GM21447 (cell line): ENCODE results near the gene B4GALT6.
A peak's percentile ranks its signal among the peaks of the same experiment; 100 is the strongest.

ENCODE experiments used
- ATAC-seq: cut with Tn5 transposase; IDR thresholded peaks from one replicate; pipeline ENCODE4 v1.9.1; 2021; ENCODE audit not compliant: unreplicated experiment

Gene B4GALT6

DNA sequence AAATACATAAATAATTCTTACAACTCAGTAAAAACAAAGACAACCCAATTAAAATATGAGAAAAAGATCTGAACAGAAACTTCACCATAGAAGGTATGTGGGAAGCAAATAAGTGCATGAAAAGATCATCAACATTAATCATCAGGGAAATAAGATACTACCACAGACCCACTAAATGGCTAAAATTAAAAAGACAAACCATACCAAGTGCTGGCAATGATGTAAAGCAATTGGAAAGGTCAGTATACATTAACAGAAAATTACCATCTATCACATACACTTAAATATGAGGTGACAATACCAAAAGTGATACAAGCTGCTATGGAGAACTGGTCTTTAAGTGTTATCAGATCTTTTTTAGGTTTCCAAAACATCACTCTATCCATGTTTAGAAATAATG, 48.0 kb downstream of the B4GALT6 start:
- ATAC-seq: no peak

DNA sequence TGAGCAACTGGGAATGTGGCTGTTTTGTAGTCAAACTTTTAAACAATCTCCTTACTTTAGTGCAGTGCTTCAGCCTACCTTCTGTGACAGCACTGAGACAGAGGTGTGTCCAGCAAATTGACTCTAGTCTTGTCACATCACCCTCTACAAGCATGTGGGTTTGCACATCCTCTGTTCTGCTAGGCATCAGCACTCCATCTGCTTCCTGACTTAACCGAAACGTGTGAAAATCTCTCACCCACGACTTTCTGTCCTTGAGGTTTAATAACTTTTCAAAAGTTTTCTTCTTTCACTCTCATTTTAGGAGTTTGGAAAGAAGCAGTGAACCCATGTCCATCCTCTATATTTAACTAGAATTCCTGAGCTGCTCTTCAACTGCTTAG, 50.1 kb downstream of the B4GALT6 start:
- ATAC-seq: peak; percentile 96

DNA sequence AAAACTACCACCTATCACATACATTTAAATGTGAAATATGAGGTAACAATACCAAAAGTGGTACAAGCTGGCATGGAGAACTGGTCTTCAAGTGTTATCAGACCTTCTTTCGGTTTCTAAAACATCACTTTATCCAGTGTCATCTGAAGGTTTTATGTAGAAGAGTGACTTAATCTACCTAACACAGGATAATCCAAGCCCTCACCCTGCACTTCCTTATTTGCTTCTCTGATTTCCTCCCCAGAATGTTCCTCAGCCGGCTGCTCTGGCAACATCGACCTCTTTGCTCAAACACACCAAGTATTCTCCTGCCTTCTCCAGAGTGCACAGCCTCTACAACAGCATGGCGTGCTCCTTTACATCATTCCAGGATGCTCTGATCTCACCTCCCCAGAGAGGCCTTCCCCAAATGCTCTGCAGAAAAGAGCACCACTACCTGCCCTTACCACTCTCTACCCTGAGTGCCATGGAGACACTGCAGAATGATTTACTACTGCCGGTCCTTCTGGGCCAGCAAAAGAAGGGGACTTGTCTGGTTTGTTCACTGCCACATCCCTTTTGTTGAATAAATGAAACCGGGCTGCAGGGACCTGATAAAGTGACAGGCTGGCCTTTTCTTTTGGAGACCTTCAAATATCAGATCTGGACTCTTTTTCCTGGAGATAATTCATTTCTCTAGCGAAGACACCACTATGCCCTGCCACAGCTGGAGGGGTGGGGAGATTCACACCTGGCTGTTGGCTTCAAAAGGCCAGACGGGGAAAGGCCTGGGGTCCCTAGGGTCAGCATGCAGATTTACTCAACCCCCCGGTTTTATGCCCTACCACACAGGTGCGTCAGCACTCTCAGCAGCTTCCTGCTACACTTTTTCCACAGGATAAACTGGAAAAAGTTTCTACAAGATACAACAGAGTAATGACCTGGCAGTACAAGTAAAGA, 50.7 kb downstream of the B4GALT6 start:
- ATAC-seq: peak; percentile 35

DNA sequence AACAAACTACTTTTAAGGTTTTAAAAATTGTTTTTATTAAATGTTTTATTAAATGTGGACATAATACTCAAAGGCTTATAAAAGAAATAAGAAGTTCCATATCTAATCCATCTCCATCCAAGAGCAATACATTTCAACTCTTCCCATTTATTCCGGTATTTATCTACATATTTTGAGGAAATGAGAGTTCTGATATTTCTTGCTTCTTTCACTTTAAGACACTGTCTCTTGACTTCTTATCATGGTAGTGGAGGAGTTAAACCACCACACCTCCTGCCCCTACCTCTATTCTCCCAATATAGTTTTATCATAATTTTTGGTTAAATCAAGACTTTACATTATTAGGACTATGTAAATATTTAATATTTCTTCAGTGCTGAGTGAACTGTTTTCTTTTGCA, 52.0 kb downstream of the B4GALT6 start:
- no peak for ATAC-seq

DNA sequence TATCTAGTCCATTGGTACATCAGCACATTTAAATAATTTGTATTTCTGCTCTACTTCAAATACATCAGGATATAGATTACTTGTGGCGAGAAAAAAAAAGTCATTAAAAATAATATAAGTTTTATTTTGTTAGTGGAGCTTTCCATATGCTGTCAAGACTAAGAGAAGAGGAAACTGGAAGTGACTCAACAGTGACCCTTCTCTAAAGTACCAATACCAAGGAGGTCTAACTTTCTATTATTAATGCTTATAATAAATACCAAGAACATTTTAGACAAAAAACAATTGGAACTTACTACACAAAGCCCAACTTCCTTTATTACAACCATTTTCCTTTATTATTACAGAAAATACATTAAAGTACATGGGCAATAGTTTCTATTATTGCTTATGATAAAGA, 52.9 kb downstream of the B4GALT6 start:
- ATAC-seq: no peak

DNA sequence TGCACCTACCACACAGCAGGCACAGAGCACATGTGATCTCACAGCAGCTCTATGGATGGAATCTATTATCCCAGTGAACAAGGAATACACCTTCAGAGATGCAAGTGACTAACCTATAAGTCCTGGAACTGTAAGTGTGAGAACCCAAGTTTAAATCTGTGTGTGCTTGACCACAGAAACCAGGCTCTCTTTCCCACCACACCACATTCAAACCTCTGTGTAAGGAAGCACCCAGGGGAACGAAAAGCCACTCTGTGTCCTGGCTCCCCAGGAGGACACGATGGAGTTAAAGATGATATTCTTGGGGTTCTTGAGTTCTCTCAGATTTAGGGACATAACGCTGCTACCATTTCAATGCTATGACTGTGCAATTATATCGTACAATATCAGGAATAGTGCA, 53.8 kb downstream of the B4GALT6 start:
- ATAC-seq: no peak

DNA sequence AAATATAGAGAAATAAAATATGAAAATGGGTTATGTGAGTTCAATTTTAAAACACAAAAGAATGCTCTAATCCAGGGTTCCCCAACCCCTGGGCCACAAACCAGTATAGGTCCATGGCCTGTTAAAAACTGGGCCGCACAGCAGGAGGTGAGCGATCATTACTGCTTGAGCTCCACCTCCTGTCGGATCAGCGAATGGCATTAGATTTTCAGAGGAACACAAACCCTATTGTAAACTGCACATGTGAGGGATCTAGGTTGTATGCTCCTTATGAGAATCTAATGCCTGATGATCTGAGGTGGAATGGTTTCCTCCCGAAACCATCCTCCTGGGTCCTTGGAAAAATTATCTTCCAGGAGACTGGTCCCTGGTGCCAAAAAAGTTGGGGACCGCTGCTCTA, 58.0 kb downstream of the B4GALT6 start:
- no peak for ATAC-seq

DNA sequence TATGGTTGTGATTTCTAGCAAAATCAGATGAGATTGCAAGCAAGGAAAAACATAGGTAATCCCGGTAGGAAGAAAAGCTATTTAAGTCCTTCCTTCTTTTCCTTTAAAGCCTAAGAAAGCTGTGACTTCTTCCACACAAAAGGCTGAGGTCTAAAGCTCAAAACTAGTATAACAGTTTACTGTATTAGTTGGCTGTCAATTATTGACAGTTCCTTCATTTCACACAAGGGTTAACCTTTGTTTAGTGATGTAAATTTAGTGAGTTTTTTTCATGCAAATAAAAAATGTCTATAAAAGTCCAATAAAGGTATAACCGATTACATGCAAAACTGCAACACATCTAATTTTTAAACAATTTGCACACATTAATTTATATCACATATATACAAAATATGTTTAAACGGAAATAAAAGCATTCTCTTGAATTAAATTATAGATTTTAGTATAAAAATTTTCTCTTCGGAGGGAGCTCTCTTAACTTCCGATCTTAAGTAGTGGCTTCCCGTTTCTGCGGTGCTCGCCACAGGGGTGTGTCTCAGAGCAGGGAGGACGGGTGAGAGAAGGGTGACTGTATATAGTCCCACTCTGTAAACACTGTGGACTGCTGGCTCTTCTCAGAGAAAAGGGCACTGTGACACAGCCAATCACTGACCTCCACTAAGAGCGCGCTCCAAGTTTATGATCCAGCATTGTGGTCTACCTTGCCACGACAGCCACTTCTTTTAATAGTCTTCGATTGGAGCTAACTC, 59.3 kb downstream of the B4GALT6 start:
- ATAC-seq: no peak

DNA sequence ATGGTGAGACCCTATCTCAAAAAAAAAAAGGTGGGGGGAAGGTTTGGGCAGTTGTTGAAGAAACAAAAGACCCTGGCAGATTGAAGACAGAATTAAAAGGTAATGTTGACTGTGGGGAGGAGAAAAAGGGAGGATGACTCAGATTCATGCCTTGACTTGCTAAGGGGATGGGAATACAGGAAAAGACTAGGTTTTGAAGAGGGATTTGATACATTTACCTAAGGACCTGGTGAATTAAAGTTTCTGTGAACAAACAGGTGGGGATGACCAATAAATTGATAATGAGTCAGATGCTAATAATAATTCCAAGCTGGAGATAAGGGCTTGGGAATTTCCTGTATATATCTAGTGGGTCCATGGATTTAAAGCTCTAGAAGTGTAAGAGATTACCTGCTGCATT, 65.1 kb downstream of the B4GALT6 start:
- no peak for ATAC-seq

DNA sequence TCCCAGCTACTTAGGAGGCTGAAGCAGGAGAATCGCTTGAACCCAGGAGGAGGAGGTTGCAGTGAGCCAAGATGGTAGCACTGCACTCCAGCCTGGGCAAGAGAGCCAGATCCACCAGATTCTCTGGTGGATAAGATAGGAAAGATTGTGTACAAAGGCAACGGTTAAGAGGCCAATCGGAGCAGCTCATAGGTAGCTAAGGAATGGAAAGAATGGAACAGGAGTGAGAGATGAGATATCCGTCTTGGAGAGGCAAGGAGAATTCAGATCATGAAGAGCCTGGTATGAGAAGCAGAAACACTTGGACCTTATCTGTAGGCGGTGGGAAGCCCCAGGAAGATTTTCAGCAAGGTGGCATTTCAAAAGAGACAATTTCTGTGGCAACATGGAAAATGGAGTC, 65.6 kb downstream of the B4GALT6 start:
- ATAC-seq: no peak

DNA sequence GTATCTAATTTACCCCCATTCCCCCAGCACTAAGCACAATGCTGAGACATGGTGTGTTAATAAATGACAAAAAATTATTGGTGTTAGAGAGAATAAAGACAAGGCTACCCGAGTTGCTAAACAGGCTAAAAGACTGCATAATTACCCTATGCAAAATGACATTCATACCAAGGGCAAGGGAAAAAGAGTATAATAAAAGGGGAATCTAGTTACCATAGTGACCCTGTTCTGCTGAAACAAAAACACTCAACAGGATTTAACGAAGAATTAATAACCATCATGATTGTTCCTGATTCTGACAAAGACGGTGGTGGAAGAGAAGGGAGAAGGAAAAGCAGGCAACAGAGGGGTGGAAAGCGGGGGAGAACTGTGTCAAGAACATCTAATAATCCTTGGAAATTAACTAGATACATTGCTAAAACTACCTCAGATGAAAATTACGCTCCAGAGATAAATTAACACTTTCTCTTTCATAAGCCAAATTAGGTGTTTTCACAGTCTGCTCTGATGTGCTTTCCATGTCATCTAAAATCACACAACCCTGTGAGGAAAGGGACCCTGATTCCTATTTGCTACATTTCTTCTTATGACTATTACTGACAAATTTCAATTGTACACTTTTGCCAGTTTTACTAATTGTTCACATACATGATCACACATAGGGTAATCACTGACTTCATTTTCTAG, 67.2 kb downstream of the B4GALT6 start:
- ATAC-seq: no peak

DNA sequence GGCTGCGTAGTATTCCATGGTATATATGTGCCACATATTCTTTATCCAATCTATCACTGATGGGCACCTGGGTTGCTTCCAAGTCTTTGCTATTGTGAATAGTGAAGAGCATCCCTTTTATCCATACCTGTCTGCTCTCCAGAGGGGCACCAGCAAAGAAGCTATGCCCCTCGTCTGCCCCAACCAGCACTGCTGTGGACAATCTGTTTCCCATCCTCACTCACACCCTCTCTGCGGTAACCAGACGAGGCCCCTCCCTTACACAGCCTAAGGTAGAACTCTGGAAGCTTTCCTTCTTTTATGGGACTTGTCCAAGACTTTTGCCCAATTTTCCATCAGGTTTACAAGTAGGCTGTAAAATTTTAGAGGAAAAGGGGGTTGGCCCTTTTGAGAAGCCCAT, 67.8 kb downstream of the B4GALT6 start:
- no peak for ATAC-seq

DNA sequence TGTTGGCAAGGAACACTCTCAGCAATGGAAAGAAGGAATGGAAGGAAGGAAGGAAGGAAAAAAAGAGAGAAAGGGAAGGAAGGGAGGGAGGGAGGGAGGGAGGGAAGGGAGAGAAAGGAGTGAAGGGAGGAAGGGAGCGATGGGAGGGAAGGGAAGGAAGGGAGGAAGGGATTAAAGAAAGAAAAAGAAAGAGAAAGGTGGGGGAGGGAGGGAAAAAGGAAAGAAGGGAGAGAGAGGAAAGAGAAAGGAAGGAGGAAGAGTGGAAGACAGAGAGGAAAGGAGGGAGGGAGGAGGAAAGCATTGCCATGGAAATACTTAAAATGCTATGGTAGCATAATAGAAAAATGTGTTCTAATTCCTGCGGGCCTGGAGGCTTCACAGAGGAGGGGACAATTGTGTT, 70.3 kb downstream of the B4GALT6 start:
- ATAC-seq: no peak

DNA sequence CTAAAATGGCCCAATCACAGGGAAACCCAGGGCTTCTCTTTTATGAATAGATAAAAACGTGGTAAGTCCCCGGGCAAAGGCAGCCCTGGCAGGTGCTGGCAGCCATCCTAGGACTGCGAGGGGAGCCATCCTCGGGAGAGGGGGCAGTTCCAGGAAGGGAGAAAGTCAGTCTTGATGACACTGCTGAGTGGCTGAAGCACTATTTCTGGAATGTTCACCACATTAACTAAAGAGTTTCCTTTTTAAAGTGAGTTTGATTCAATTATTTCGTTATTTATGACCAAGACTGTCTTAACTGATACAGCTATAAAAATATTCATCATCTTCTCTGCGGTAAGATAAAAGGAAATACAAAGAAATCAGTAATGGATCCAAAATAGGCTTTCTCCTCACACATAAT, 72.3 kb downstream of the B4GALT6 start:
- ATAC-seq: no peak

DNA sequence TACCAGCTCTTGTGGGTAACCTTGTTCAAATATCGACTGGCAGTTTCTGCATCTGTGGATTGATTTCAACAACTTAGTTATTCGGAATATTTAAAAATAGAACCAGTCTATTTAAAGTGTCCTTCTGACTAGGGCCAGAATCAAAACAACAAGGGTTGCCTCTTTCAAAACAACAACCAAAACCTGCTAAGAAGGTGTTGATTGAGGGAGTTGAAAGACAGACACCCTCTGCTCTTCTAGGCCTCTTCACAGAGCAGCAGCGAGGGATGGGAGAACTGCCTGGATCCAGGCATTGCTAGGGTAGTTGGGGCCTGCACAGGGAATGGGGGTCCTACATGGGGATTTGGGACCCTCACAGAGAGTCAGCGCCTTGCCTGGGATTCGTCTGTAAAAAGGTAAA, 72.9 kb downstream of the B4GALT6 start:
- ATAC-seq: no peak

DNA sequence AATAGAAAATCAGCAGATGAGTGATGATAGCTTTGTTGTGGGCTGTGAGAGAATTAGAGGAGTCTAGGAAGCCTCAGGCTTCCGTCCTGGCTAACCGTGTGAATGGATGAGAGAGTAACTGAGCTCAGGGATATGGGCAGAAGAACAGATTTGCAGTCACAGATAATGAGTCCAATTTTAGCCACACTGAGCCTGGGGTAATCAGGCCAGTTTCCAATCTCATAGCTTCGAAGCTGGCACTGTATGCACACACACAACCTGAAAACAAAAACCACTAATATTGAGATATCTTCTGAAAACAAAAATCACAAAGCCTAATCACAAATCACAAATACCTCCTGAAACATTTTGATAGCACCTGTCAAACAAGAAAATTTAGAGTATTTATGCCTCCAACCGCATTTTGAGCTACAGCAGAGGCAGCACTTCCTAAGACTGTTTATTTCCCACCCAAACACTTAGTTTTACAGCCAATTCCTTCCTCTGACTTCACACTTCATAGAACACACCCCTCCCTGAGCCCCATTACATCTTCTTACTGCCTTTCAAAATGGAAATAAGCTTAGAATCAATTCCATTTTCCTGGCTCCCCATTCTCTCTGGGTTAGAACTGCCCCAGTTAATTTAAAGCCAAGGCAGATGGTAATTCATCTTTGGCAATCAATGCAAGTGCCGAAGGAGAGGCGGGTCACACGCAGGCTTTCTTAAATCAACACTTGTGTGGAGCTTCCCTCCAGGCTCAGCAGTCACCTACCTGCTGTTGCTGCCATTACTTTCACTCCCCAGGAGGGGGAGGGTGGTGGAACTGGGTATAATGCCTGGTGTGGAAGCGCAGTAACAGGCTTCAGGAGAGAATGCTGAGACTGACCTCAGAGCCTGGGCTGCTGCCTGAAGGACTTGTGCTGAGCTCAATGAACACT, 73.8 kb downstream of the B4GALT6 start:
- no peak for ATAC-seq

DNA sequence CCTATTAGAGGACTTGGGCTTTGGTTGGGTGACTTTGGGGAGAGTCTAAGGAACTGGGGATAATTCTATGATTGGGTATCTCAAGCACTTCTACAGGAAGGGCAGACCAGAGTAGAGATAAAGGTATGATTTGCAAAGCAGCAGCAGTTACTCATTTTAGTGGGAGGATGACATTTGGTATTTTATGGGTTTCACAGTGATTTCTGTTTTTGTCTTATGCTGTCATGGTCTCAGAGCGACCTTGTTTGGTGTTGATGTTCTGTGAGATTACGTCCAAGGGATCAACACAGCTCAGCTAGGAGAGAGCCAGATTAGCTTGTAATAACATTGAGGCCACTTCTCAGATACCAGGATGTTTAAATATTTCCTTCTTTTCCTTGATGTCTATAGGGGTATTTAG, 74.5 kb downstream of the B4GALT6 start:
- no peak for ATAC-seq

DNA sequence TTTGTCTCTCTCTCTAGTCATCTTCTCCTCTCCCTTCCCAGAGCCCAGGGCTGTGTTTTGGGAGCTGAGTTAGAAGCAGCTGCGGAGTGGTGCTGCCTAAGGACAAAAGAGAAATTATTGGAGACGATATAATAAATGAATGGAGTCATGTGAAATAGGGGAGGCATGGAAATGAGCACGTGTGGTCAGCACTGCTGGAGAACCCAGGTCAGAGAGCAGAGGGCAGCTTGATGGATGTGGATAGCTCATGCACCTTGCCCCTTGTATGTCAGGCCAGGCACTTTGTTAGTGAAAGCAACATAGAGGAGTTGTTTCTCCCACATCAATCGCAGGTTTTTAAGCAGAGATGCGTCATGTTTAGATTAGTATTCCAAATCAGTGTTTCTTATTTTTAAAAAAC, 77.0 kb downstream of the B4GALT6 start:
- ATAC-seq: no peak

DNA sequence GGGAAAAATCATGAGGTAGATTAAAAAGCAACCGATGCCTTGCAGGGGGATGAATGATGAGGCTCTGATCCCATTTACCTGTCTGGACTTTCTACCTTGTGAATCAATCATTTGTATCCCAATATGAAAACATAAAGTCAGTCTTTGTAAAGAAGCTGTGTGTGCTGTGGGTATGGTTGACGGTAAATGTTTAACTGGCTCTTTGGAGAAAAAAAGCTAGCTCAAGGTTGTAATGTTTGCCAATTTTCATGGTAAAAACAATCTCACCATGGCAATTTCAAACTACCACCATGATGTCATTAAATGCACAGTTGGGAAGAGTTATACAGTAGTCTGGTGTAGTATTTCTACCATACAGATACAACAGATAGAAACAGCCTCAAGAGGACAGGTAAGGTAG, 78.1 kb downstream of the B4GALT6 start:
- no peak for ATAC-seq

DNA sequence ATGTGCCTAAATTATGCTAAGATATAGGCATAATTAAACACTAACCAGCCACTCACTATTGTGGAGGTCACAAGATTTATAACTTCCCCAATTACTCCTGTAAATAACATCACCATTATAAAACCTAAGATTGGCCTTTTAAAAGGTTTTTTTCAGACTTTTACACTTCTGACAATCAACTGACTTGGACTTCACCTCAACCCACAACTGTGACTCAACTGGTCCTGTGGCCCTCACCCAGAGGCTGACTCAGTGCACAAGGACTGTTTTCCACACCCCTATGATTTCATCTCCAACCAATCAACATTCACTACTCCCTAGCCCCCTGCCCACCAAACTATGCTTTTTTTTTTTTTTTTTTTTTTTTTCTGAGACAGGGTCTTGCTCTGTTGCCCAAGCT, 81.1 kb downstream of the B4GALT6 start:
- no peak for ATAC-seq
